GM10248 (cell line): ENCODE data around the gene LLPH.

Experiments used
- CTCF ChIA-PET: fragments of 300-600 bp; sonication (Branson Sonifier 250); formaldehyde crosslinking; extraction: SDS; loops from one replicate; lab custom pipeline; 2021; ENCODE audit warnings: antibody characterized with exemption; lab: Yijun Ruan, JAX
- POLR2A ChIA-PET: fragments of 350-650 bp; sonication (Branson Sonifier 250); formaldehyde crosslinking; extraction: SDS; loops from one replicate; lab custom pipeline; 2020; ENCODE audit warnings: antibody characterized with exemption; lab: Yijun Ruan, JAX
- DNase-seq: peaks from one replicate; pipeline ENCODE4 v3.0.0; 2012; ENCODE audit errors: extremely low spot score
- TF ChIP-seq, protein P1 (sequence below): IDR thresholded peaks from 2 replicates; pipeline ENCODE4 v1.5.1; 2012; ENCODE audit warnings: mild to moderate bottlenecking, low read depth; ENCODE audit errors: extremely low read depth, missing control alignments, control extremely low read depth

LLPH gene

DNA sequence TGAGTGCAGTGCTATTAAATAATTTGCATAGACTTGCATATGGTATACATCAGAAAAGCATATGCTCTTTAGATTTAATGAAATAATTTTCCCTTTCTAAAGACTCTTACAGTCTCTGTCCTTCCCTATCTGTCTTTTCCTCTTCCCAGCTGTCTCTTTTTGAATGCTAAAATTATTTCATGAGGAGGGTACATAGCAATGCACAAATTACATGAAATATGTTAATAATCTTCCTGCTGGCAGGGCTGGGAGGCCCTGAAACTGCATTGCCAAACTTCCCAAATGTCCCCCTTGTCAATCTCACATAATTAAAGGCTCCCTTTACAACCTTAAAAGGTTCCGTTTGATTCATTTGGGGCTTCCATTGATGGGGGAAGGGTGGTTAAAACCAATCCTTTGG, 22.2 kb downstream of the LLPH start:
- DNase-seq = no peak
- CTCF ChIA-PET = interaction anchor here (0.9 to 4.4 kb wide), 10 partner anchors 10 to 1218 kb away, joined by 3 to 40 read pairs (median 4); no protein-coding TSS in a partner anchor
- POLR2A ChIA-PET = no interaction called here
- TF ChIP-seq, protein P1, sequence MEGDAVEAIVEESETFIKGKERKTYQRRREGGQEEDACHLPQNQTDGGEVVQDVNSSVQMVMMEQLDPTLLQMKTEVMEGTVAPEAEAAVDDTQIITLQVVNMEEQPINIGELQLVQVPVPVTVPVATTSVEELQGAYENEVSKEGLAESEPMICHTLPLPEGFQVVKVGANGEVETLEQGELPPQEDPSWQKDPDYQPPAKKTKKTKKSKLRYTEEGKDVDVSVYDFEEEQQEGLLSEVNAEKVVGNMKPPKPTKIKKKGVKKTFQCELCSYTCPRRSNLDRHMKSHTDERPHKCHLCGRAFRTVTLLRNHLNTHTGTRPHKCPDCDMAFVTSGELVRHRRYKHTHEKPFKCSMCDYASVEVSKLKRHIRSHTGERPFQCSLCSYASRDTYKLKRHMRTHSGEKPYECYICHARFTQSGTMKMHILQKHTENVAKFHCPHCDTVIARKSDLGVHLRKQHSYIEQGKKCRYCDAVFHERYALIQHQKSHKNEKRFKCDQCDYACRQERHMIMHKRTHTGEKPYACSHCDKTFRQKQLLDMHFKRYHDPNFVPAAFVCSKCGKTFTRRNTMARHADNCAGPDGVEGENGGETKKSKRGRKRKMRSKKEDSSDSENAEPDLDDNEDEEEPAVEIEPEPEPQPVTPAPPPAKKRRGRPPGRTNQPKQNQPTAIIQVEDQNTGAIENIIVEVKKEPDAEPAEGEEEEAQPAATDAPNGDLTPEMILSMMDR = no peak

DNA sequence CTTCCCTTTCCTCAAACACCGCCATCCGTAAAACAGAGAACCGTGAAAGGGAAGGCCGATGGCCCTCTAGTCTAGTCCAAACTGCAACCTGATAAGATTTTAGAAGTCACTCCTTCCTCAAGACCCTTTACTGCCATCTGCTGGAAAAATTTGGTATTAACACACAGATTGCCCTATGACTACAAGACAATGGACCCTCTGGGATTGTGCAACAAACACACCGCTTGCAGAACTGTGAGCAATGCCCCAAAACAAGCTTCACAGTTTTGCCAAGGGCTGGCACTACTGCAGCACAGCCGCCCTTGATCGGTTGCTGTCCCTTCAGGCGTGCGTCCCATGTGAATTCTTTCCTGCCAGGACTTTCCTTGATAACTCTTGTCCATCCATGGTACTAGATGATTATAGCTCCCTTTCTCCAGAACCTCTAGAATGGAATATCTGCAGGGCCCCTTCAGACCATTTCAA, 23.1 kb downstream of the LLPH start:
- POLR2A ChIA-PET = no interaction called here
- peak; percentile 71 for DNase-seq
- TF ChIP-seq, protein P1 = peak; percentile 59
- CTCF ChIA-PET = interaction anchor here (0.6 to 4.4 kb wide), 25 partner anchors 11 to 1217 kb away, joined by 3 to 40 read pairs (median 3); no protein-coding TSS in a partner anchor

DNA sequence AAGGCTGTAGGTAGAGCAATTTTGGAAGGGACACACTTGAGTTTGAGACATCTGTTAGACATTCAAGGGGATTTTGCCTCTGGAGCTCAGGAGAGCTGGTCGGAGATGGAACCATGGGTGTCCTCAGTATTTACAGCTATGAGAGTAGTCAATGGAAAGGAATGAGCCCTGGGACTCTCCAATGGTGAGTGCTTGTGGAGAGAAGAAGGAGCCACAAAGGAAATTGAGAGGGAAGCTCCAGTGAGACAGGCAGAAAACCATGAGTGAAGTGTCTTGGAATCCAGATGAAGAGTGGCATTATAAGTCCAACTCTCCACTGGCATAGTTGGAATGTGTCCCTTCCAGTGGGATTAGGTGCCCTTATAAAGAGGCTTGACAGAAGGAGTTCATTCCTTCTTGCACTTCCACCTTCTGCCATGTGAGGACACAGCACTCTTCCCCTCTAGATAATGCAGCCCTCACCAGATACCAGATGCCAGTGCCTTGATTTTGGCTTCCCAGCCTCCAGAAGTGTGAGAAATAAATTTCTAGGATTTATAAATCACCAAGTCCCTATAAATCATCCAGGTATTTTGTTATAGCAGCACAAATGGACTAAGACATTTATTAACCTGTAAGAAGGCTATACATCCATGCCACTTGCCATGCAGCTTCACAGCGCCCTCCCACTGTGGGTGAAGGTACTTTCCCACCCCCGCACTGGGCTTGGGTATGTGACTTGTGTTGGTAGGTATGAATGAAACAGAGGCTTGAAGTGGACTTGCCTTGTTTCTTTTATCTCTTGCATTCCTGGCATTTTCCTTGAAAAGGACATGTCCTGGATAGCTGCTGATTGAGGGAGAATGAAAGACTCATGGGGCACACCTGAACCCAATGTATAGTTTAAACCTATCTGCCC, 27.3 kb downstream of the LLPH start:
- POLR2A ChIA-PET = no interaction called here
- CTCF ChIA-PET = interaction anchor here (1.3 to 3.1 kb wide), 5 partner anchors 13 to 1212 kb away, joined by 3 to 15 read pairs (median 7); no protein-coding TSS in a partner anchor
- TF ChIP-seq, protein P1 = no peak
- DNase-seq = no peak

DNA sequence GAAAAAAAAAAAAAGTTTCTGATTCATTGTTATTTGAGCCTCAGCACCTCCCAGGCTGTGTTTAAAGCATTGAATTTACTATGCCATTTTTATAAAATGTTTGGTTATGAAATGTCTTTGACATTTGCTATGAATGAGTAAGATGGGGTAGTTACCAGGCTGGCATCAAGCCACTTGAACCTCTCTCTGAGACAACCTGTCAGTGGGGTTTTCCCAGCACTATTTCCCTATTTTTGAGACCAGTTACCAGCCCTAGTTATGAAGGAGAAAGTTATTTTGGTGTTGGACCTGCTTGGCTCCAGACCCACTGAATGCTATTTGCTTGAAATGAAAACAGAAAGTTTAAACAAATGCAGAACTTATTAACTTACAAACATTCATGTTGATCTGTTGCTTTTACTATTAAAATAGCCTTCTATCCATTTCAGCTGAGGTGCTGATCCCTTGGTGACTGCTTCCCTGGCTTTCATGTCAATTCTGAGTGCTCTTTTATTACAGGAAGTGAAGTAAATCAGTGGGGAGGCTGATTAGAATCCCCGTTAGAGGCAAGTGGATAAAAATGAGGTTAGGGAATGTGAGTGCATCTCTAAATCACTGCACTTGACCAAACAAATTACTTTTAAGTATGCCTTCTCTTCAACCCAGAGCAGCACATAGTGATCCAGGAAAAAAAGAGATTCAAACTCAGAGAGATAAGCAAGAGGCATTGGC, 37.8 kb downstream of the LLPH start:
- ChIA-PET POLR2A (no interaction called here), CTCF (interaction anchor here (1.2 to 1.3 kb wide), 2 partner anchors 15 to 393 kb away, joined by 3 read pairs; no protein-coding TSS in a partner anchor)
- TF ChIP-seq, protein P1 = no peak
- DNase-seq = no peak

DNA sequence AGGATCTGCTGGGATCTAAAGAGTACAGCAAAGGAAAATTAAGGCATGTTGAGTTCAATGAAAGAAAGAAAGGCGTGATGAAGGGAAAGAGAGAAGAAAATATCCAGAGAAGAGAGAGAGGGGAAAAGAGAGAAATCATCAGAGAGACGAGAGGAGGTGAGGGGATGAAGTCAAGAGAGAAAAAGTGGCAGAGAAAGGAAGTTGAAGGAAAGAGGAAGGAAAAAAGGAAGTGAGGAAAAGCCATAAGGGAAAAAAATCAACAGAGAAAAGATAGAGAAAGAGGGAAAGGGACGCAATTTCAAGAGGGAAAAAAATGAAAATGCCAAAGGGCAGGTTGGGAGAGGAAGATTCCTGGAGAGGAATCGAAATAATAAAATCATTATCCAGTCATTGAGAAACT, 40.4 kb downstream of the LLPH start:
- DNase-seq = no peak
- POLR2A ChIA-PET = no interaction called here
- TF ChIP-seq, protein P1 = no peak
- CTCF ChIA-PET = interaction anchor here (0.8 to 2.7 kb wide), 9 partner anchors 13 to 533 kb away, joined by 3 to 11 read pairs (median 5); partner anchors contain the start of gene LLPH
